GM18498 (cell line): ENCODE results near the gene PGAM1.
A peak's percentile ranks its signal among the peaks of the same experiment; 100 is the strongest.
"Not testable (repeated sequence)": the region's sequence is repeated elsewhere in the genome, so short reads cannot be mapped to it uniquely, and the experiment has no call there.

ENCODE experiments used
- ATAC-seq: cut with Tn5 transposase; IDR thresholded peaks from one replicate; pipeline ENCODE4 v1.9.1; 2021; ENCODE audit warnings: mild to moderate bottlenecking, moderate library complexity; ENCODE audit not compliant: unreplicated experiment

Gene PGAM1

GRCh38 chr10:97407211-97407951 is 18.6 kb upstream of the PGAM1 start:
- peak; percentile 91 for ATAC-seq

- ATAC-seq: no peak
These were observed 18.1 kb upstream of the PGAM1 start for GRCh38 chr10:97407952-97408248.

- no peak for ATAC-seq
These were observed 17.4 kb upstream of the PGAM1 start for GRCh38 chr10:97408496-97408992.

DNA sequence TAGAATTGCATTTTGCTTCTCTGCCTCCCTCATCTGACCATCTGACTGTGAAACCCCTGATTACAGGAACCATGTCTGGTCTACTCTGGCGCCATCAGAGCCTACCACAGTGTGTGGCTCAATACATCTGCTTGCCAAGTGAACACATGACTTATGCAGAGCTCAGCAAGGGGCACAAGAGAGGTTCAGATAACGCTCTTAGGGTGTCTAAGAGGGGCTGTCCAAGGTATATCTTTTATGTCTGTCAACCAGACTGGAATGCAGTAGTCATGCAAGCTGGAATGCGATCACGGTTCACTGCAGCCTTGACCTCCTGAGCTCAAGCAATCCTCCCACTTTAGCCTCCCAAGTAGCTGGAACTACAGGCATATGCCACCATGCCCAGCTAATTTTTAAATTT is 14.6 kb upstream of the PGAM1 start:
- ATAC-seq: no peak

- ATAC-seq: peak; percentile 68
These were observed 13.1 kb upstream of the PGAM1 start for GRCh38 chr10:97412891-97413304.

- ATAC-seq: no peak
These were observed 9.4 kb upstream of the PGAM1 start for GRCh38 chr10:97416565-97416964.

DNA sequence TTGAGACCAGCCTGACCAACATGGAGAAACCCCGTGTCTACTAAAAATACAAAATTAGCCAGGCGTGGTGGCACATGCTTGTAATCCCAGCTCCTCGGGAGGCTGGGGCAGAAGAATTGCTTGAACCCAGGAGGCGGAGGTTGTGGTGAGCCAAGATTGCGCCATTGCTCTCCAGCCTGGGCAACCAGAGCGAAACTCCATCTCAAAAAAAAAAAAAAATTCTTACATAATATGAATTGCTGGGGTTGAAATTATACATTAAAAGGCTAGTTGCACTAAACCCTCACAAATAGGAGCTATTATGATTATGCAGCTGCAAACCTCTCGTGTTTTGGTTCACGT is 2.3 kb upstream of the PGAM1 start:
- not testable (repeated sequence) for ATAC-seq

DNA sequence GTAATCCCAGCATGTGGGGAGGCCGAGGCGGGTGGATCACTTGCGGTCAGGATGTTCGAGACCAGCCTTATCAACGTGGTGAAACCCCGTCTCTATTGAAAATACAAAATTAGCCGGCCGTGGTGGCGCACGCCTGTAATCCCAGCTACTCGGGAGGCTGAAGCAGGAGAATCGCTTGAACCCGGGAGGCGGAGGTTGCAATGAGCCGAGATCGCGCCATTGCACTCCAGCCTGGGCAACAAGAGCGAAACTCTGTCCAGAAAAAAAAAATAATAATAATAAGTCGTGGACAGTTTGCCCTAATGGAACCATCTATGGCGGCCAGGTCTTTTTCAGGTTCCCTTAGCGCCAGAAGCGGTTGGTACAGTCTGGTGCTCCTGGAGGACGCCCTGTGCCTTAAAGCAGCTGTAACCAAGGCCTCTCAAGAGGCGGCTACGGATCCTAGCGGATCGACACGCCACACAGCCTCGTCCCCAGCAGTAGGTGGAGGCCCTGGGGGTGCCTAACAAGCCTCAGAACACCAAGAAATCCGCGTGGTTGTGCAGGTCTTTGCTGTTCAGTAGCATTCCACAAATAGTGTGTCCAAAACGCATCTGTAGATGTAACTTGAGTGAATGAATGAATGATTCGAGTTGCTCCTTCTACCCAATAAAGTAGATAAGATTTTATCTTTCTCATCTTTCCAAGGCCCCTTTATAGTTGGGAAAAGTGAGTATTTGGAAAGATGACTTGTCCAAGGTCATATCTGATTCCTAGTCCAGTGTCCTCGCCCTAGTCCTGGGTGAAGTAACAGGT is 982 bp downstream of the PGAM1 start:
- ATAC-seq: no peak

- no peak for ATAC-seq
These were observed 1.7 kb downstream of the PGAM1 start for GRCh38 chr10:97427571-97428179.

DNA sequence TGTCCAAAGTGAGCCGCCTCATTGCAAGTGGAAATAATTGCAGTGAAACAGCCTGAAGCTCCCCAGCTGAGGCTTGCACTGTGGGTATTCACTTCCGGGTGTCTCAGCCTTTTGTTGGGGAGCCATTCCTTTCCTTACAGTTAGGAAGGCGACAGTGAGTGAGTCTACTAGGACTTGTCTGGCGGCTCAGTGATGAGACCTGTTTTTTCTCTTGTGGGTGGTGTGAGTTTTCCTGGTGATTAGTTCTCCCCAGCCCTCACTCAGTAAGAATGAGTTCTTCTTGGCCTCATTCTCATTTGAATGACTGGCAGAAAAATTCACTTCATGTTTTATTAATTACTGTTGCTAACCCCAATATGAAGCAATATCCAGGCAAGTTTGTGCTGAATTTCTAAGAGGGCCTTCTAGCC is 2.6 kb downstream of the PGAM1 start:
- ATAC-seq: no peak

- no peak for ATAC-seq
These were observed 8.1 kb downstream of the PGAM1 start for GRCh38 chr10:97434055-97434454.

- ATAC-seq: no peak
These were observed 8.6 kb downstream of the PGAM1 start for GRCh38 chr10:97434557-97434956.

DNA sequence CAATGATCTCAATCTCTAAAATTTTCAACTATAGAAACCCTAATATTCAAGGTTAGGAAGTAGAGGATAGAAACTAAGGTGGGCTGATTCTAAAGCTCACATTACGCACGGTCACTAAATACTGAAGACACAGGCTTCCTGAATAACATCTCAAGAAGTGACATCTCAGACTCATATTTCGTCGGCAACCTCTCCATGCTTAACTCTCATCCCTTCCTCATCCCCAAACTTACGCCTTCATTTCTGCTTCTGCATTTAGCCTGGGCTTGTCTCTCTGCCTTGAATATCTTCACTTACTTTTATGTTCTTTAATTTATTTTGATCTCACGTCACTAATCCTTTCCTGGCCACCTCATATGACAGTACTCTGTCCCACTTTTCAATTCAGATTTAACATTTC is 9.2 kb downstream of the PGAM1 start:
- no peak for ATAC-seq

- ATAC-seq: no peak
These were observed 16.3 kb downstream of the PGAM1 start for GRCh38 chr10:97442277-97442676.

DNA sequence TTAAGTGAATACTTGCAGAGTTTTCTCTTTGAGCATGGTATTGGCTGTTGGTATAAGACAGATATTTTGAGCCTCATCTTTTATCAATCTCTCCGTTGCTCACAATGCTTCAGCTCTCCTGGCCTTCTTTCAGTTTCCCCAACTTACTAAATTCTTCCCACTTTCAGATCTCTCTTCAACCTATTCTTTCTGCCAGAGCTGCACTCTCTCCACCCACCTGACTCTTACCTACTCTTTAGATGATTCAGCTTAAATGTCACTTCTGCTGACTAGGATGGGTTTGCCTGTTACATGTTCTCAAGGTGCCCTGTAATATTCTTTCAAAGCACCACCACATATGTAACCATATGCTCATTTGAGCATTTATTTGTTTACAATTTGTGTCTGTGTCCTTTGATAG is 18.2 kb downstream of the PGAM1 start:
- no peak for ATAC-seq

GRCh38 chr10:97445357-97445721 is 19.3 kb downstream of the PGAM1 start:
- ATAC-seq: no peak

- peak; percentile 96 for ATAC-seq
These were observed 20.0 kb downstream of the PGAM1 start, which contains the start of the genes EXOSC1 and ZDHHC16 for GRCh38 chr10:97445722-97446639. Gene EXOSC1 (minus strand): TSS chr10:97446006. CDS start chr10:97445985, 21 bp downstream. Gene ZDHHC16 (plus strand): TSS chr10:97446175. CDS start chr10:97451676, 5,501 bp downstream.

DNA sequence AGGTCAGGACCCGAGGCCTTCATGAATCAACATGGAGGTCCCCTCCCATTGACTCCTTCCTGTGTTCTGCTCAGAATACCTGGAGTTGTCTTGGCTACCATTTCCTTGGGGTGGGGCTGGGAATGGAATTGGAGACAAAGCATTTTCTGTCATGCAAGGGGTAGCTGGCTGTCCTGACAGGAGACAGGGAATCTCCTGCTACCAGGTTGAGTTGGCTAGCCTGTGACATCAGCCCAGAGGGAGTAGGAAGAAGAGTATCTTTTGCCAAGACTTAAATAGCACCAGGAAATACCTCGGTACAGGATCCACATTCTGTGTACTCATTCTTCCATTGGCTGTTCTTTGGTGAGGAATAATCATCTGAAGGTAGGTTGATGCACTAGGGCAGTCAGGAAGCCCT is 24.8 kb downstream of the PGAM1 start:
- no peak for ATAC-seq

GRCh38 chr10:97451605-97452004 is 25.6 kb downstream of the PGAM1 start:
- ATAC-seq: no peak

GRCh38 chr10:97452352-97452751 is 26.4 kb downstream of the PGAM1 start:
- ATAC-seq: no peak
